ENCODE results near the gene TRHDE.

GRCh38 chr12:72493407-72493806, 221.2 kb downstream of the TRHDE start:
- no peak for TF ChIP-seq CTCF (IDR thresholded peaks at IDR 0.05; ENCODE audit: insufficient read depth, low read length)
- no peak for TF ChIP-seq GABPA (IDR thresholded peaks at IDR 0.05; ENCODE audit: low read depth)
- TF ChIP-seq REST (IDR thresholded peaks at IDR 0.05; ENCODE audit: insufficient replicate concordance, low read depth) = no peak
- no peak for TF ChIP-seq SPI1 (IDR thresholded peaks at IDR 0.05; ENCODE audit: borderline replicate concordance, low read depth)

Data from HL-60 (cell line).